A172 (cell line): ENCODE results near the gene PGS1. TPM values are rescaled to one million over a fixed set of nuclear protein-coding genes. Genes with fewer than 3 reads are reported as not detected.
"Not testable (repeated sequence)": the region's sequence is repeated elsewhere in the genome, so short reads cannot be mapped to it uniquely, and the experiment has no call there.

Source experiments
- DNase-seq: peaks from one replicate; pipeline ENCODE4 v3.0.0-alpha.2; 2015; ENCODE audit warnings: low spot score
- total RNA-seq: library from RNA; depleted of rRNA; stranded (reverse); fragments of >200 nt; shearing (Covaris generic); gene quantifications from 2 replicates; pipeline ENCODE4 v1.2.3, GENCODE V29; 2014

PGS1 gene
- total RNA-seq, 1 experiment from 2014 or later = 25.6 TPM

DNA sequence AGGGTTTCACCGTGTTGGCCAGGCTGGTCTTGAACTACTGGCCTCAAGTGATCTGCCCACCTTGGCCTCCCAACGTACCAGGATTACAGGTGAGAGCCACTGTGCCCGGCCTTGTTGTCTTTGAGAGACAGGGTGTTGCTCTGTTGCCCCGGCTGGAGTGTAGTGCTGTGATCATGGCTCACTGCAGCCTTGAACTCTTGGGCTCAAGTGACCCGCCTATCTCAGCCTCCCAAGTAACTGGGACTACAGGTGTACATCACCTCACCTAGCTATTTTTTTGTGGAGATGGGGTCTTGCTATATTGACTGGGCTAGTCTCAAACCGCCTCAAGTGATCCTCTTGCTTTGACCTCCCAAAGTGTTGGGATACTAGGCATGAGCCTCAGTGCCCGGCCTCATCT is 68.4 kb downstream of the PGS1 start:
- DNase-seq = no peak

DNA sequence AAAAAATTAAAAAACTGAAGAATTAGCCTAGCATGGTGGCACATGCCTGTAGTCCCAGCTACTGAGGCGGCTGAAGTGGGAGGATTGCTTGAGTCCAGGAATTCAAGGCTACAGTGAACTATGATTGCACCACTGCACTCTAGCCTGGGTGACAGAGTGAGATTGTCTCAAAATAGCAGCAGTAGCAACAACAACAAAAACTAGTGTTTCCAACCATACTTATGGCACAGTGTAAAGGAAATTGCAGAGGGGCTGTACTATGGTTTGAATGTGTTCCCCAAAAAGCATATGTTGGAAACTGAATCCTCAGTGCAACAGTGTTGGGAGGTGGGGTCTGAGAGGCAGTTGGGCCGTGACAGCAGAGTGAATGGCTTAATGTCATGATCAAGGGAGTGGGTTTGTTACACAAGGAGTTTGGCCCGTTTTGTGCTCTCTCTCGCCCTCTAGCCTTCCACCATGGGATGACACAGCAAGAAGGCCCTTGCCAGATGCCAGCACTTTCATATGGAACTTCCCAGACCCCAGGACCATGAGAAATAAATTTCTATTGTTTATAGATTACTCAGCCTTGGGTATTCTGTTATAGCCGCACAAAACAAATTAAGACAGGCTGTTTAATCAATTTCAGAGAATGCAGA is 70.0 kb downstream of the PGS1 start:
- no peak for DNase-seq

DNA sequence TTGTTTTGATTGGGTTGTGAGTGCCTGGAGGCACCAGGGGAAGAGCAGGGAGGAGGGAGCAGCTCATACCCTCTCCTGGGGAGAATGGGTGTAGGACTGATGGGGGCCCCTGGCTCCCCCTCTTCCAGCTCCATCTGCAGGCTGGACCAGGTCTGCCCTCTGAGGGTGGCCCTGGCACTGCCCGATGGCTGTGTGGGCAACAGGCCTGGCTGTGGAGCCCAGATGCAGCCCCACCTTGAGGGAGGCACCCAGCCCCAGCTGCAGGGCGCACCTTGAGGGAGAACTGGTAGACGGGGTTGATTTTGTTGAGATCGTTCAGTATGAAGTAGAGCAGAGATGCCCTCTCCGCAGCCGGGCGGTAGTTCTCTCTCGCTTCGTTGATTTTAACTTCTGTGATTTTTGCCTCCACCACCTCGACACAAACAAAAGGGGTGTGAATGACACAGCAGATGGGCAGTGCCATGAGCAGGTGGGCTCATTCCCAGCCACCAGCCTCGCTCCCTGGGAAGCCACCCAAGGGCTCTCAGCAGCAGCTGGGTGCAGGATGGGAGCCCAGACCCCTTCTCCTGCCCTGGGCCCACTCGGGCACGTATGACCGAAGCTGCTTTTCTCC is 71.6 kb downstream of the PGS1 start:
- no peak for DNase-seq

DNA sequence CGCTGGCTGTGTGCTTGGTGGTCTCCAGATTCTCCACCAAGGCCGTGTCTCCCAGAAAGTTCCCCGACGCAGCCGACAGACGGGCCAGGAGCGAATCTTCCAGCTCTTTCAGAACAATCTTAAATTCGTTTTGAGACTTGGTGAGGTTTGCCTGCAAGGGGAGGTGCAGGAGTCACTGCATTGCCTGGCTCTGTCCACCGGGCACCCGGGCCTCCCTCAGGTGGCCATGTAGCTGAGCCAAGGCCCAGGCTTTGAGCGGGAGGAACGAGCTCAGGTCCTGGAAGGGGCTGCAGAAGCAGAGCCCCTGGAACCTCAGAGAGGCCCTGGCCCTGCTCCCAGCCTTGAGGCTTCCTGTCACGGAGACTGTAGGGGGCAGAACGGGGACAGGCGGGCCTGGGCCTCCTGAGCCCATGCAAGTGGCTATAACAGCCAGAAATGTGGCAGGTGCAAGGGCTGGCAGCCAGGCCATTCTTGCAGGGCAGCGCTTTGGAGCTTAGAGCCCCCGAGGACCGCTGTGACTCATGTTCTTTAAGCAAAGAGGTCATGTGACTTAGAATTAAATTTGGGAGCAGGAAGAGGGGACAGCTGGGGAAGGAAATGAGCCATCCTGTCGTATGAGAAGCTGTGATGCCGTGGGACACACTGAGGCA is 72.4 kb downstream of the PGS1 start:
- DNase-seq = no peak

DNA sequence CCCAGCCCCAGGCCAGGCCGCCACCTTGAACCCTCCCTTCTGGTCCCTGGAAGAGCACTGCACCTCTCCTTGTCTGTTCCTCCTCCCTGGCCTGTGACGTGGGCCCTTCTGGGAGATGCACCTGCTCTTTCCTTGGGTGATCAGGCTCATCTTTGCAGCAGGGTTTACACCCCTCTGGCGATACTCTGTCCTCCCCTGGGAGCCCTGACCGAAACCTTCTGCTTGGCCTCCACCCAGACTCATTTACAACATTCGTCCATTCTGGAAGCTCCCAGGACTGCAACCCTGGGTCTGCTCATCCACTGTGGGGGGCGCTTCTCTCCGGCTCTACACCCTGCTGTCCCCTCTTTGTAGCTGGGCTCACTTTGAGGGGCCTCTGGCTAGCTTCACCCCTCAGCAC is 73.3 kb downstream of the PGS1 start:
- no peak for DNase-seq

DNA sequence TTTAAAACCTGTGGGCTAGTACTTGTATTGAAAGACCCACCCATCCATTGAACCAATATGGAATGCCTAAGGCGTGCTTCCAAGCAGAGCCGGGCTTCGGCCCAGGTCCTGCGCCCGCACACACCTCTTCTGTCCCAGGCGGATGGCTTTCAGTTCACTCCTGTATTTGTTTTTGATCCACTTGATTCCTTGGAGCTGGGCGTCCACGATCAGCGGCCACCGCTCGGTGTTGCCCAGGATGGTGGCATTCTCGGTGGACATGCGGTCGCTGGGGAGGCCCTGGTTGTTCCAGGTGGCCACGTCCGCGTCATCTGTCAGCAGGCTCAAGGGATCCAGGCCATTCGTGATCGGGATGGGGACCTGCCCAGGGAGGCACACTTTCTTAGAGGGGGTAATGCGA is 75.9 kb downstream of the PGS1 start:
- no peak for DNase-seq

DNA sequence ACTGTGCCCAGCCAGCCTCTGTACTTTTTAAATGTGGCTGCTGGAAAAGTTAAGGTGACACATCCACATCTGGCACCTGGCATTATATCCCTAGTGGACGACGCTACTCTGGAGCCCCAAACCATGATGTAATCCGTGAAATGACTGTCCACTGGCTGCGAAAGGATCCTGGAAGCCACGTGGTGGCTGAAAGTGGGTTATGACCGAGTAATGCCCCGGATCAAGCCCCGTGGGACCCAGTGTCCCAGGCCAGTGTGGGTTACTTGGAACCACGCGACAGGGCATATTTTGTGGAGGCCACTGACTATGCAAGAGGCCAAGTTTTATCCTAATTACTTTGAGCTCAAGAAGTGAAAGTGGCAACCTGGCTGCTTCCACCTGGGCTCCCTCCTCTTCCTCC is 79.6 kb downstream of the PGS1 start:
- DNase-seq = no peak

DNA sequence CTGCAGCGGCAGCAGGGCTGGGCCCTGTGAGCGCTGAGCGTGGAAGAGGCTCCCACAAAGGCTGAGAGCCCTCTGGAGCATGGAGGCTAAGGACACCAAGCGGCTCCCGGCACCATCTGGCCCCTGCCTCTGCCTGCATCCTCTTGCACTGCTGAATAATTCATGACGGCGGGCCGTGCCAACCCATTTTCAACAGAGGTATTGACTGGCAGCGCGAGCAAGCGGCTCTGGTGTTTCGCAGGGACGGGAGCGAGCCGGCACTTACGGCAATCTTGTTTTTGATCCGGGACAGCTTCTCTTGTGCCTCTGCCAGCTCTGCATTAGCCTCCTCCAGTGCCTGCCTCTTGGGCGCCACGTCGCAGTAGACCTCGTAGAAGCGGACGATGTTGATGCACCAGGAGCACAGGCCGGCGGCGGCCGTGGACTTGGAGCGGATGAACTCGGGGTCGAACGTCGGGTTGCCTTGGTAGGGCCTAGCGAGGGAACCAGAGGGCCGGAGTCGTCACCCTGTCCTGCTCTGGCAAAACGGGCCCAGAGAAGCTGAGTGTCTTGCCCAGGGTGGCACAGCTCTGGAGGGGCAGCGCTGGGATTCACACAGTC is 80.4 kb downstream of the PGS1 start:
- no peak for DNase-seq

DNA sequence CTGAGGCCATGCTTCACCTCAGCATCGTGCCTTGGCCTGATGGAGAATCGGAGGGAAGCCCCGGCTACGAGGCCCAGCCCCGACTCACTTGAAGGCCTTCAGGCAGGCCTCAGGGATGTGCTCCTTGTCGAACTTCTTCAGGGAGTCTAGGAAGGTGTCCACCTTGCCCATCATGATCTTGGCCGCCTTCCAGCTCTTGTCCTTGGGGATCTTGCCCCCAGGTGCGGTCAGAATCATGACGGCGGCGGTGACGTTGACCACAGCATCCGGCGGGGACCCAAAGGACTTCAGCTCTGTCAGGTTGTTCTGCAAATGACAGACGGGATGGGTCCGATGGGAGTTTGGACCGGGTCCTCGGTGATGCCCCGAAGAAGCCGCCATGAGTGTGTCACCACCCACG is 81.2 kb downstream of the PGS1 start:
- DNase-seq = no peak

DNA sequence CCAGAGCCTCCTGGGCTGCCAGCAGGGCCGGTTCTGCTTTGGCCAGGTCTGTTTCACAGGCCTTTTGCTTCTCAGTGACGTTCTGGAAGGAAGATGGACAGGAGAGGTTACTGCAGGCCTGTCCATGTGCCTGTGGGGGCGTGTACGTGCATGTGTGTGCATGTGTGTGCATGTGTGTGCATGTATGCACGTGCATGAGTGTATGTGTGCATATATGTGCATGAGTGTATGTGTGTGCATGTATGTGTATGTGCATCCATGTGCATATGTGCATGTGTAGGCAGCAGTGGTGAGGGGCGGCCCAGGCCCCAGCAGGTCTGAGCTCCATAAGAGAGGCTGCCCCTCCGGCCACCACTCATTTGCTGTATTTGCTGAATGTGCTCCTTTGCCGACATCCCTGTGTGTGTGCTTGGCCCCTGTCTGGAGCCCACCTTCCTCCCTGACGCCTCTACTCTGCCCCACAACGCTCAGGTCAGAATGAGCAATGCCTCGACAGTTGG is 81.8 kb downstream of the PGS1 start:
- DNase-seq = no peak

DNA sequence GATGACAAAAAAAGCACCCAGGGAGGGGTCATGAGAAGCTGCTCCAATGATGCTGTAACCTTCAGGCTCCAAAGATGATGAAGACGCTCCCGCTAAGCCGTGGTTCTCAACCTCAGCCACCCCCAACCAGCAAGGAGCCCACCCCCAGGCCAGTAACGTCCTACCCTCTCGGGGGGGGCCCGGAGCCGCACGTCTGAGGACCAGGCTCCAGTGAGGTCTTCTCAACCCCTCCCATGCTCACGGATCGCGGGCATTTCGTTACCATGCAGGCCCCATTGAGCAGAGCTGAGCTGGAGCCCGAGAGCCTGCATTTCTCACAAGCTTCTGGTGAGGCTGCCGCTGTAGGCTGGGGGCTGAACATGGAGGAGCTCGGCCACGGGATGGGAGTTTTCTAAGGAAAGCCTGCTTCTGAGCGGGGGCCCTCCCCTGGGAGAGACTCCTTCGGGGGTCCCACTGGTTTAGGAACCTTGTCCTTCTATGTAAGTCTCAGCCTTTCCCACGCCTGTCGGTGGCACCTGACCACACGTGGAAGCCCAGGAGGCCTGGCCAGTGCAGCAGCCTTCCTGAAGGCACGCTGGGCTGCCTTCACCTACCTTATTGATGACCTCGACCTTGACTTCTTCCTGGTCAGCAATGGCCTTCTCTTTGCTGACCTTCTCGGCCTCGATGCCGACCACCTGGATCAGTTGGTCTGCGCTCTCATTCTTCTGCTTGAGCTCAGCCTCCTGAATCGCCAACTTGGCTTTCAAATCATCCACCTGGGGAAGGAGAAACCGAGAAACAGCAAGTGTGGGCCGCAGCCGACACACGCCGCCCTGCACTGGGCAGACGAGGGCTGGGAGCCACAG is 82.7 kb downstream of the PGS1 start:
- no peak for DNase-seq

DNA sequence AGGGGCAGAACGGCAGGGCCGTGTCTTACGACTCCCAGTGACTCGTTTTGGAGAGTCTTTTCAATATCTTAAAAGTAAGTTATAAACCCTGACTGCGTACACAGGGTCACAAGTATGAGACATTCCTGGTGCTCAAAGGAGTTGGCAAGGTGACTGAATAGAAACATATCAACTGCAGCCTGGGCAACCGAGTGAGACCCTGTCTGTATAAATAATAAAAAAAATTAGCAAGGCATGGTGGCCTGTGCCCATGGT is 83.3 kb downstream of the PGS1 start:
- no peak for DNase-seq

DNA sequence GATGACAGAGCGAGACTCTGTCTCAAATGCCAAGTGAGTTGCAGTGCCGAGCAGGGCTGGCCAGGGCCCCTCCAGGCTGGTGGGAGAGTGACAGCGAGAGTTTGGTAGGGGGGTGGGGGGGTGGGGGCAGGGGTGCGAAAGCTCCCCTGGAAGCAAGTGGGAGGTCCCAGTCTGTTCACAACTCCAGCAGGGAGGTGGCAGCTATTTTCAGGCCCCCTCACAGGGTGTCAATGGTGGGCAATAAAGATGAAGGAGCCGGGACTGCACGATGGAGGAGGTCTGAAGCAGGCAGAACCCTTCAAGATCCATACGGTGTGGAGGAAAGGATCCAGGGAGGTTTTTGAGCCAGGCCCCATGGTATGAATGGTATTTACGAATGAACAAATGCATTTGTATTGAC is 83.7 kb downstream of the PGS1 start:
- no peak for DNase-seq

DNA sequence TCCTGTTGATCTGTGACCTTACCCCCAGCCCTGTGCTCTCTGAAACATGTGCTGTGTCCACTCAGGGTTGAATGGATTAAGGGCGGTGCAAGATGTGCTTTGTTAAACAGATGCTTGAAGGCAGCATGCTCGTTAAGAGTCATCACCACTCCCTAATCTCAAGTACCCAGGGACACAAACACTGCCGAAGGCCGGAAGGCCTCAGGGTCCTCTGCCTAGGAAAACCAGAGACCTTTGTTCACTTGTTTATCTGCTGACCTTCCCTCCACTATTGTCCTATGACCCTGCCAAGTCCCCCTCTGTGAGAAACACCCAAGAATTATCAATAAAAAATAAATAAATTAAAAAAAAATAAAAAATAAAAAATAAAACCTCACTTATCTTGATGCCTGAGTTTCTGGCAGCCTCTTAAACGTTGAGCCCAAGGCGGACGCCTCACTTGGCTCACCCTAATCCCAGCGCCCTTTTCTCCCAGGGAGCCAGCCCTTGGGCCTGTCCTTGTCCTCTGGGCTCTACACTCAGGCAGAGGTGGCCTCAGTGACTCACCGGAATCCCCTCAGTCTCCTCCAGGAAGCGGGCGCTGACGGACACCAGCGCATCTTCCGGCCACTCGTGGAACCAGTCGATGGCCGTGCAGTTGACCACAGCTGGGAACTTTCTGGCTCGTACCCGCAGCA is 87.8 kb downstream of the PGS1 start:
- not testable (repeated sequence) for DNase-seq

DNA sequence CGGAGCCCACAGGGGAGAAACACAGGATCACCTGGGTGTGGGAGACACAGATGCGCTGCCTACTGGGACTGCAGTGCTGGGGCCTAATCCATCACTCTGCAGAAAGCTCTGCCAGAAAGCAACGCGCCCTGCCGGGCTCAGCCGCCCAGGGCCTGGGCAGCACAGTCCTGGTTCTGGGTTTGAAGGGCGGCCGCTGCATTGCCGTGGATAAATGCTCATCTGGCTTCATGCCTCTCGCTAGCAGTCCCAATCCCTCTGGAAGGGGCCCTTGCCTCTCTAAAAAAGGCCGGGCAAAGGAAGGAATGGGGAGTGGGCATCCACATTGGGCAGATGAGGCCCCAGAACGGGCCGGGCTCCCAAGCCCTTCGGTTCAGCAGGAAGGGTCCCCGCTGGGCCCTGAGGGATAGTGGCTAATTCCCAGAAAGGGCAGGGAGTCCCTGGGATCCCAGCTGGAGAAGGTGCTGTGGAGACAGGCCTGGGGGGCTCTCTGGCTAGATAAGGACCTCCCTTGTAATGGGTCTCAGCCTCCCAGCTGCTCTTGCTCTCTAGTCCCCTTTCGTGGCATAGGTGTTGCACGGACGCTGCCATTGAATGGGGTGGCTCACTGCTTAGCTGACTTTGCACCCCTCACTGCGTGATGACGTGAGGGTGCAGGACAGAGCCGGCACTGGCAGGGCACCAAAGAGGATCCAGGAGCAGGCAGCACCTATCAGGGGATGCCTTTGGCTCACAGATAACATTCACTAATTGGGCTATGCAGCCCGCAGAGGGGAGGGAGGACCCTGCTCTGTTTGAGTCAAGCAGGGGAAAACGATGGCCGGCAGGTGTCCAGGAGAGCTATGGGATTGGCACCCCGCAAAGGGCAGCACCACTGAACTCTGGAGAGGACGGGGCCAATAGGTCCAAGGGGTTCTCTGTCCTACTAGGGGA is 88.6 kb downstream of the PGS1 start:
- DNase-seq = no peak

DNA sequence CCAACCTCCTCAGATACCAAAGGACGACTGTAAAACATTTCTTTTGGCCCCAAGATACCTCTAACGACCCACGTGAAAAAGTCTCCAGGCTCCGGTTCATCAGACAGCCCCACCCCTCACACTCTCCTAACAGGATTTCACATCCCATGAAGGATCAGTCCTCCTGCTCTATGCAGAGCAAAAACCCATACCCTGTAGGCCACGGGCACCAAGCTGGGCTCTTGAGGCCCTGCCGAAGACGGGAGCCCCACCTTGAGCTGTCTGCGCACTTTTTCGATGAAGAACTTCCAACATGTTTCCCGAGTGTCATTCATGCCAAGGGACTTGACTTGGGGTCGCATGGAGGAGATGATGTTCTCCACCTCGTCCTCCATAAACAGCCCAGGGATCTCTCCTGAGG is 89.9 kb downstream of the PGS1 start:
- DNase-seq = no peak

DNA sequence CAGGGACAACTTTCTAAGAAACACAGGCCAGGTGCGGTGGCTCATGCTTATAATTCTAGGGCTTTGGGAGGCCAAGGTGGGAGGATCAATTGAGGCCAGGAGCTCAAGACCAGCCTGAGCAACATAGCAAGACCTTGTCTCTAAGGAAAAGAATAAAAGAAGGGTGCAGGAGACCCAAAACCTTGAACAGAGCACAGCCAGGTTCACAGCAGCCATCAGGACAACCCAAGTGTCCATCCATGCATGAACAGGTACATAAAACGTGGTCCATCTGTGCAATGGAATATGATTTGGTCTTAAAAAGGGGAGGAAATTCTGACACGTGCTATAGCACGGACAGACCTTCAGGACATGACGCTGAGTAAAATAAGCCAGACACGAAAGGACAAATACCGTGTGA is 91.0 kb downstream of the PGS1 start:
- no peak for DNase-seq

DNA sequence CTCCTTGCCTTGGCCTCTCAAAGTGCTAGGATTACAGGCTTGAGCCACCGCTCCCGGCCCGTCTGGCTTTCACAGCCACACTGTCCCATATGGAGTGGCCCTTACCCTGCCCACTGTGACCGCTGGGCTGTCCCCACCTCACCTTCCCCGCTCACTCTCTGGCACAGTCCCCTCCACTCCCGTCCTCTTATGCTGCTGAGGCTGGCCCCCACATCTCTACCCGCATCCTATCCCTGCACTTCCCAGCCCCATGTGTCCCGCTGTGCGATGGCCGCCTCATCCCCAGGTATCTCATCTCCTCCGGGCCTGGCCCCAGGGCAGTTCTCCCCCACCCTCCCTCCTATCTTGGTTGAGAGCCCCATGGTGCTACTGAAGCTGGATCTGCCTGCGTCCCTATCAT is 93.2 kb downstream of the PGS1 start:
- DNase-seq = no peak

DNA sequence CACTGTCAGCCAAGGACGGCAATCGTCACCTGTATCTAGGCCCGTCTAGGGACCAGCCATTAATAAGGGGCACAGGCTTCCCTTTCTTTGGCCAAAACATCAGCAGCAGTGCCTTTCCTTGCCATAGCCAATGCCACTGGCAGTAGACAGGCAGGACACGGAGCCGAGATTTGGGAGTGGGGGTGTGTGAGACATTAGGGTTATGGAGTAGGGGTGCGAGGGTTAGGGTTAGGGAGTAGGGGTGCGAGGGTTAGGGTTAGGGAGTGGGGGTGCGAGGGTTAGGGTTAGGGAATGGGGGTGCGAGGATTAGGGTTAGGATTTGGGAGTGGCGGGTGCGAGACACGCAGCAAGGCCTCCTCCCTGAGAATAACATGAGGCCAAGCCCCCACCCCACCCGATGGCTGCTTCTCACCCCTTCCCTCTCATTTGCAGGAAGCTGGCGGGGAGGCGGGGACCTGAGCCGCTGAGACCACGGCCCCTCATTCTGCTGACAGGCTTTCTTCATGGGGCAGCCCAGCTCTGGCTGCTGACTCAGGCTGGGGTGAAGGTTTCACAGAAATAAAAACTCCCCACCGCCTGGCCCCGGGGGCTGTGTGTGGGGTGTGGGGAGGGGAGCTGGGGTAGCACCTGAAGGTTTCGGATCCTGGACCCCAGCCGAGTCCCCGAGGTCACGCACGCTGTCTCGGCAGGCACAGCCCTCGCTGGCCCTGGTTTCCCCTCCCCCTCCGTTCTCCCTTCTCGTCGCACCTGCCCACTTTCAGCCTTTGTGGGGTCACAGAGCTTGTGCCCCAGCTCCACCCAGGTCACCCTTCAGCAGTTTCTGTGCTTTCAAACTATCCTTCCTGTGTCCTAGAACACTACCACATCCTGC is 93.8 kb downstream of the PGS1 start:
- DNase-seq = no peak
